ENCODE measurements around the gene CEP112. TPM values are rescaled to one million over a fixed set of nuclear protein-coding genes. Genes with fewer than 3 reads are reported as not detected.

Gene CEP112
- total RNA-seq, 1 donor from 2014 or later = 9.5 TPM

- Mint-ChIP-seq H3K27ac (ENCODE audit: unreplicated experiment) (no peak overlapping the region), H3K4me3 (ENCODE audit: unreplicated experiment) (no peak overlapping the region), H3K4me1 (ENCODE audit: unreplicated experiment) (no peaks in the 10 kb centered on the region), H3K36me3 (ENCODE audit: unreplicated experiment) (no peaks in the 10 kb centered on the region), H3K9me3 (ENCODE audit: unreplicated experiment) (no peaks in the 10 kb centered on the region), H3K27me3 (ENCODE audit: unreplicated experiment) (peaks cover 39% of the 10 kb centered on the region)
- no peak for TF ChIP-seq CTCF (IDR thresholded peaks at IDR 0.05)
- DNase-seq (ENCODE audit: extremely low spot score, unreplicated experiment) = no peak
Measured at GRCh38 chr17:66221343-66221742, 29.4 kb upstream of the CEP112 start.

GRCh38 chr17:66220079-66220835 lies 28.3 kb upstream of the CEP112 start:
- H3K9me3 Mint-ChIP-seq (ENCODE audit: unreplicated experiment) = no peaks in the 10 kb centered on the region
- H3K27ac Mint-ChIP-seq (ENCODE audit: unreplicated experiment) = no peak overlapping the region
- no peaks in the 10 kb centered on the region for H3K4me1 Mint-ChIP-seq (ENCODE audit: unreplicated experiment)
- DNase-seq (ENCODE audit: extremely low spot score, unreplicated experiment) = no peak
- H3K36me3 Mint-ChIP-seq (ENCODE audit: unreplicated experiment) = no peaks in the 10 kb centered on the region
- peaks cover 44% of the 10 kb centered on the region for H3K27me3 Mint-ChIP-seq (ENCODE audit: unreplicated experiment)
- no peak overlapping the region for H3K4me3 Mint-ChIP-seq (ENCODE audit: unreplicated experiment)
- TF ChIP-seq CTCF (IDR thresholded peaks at IDR 0.05) = no peak

DNA sequence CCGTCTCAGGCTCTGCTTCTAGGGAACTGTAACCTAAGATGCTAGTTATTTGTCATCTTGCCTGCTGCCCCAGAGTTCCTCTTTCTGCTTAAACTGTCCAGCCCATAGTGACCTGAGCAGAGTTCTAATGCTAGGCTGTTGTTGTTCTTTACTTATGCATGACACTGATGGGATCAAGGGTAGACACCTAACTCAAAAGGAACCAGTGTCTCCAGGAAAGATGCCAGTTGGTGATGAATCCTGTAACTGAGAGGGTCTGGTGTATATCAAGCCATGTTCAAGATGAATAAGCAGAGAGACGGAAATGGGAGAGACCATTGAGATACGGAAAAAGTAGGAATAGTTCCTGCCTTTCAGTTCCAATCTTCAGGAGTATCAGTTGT lies 23.6 kb upstream of the CEP112 start:
- Mint-ChIP-seq H3K36me3 (ENCODE audit: unreplicated experiment) (no peaks in the 10 kb centered on the region), H3K27ac (ENCODE audit: unreplicated experiment) (no peak overlapping the region), H3K4me1 (ENCODE audit: unreplicated experiment) (no peaks in the 10 kb centered on the region), H3K9me3 (ENCODE audit: unreplicated experiment) (no peaks in the 10 kb centered on the region), H3K27me3 (ENCODE audit: unreplicated experiment) (peaks cover 40% of the 10 kb centered on the region), H3K4me3 (ENCODE audit: unreplicated experiment) (no peak overlapping the region)
- DNase-seq (ENCODE audit: extremely low spot score, unreplicated experiment) = no peak
- TF ChIP-seq CTCF (IDR thresholded peaks at IDR 0.05) = no peak

GRCh38 chr17:66214884-66215528 lies 23.1 kb upstream of the CEP112 start:
- Mint-ChIP-seq H3K4me1 (ENCODE audit: unreplicated experiment) (no peaks in the 10 kb centered on the region), H3K27me3 (ENCODE audit: unreplicated experiment) (peaks cover 38% of the 10 kb centered on the region), H3K4me3 (ENCODE audit: unreplicated experiment) (no peak overlapping the region), H3K9me3 (ENCODE audit: unreplicated experiment) (no peaks in the 10 kb centered on the region), H3K36me3 (ENCODE audit: unreplicated experiment) (no peaks in the 10 kb centered on the region), H3K27ac (ENCODE audit: unreplicated experiment) (no peak overlapping the region)
- DNase-seq (ENCODE audit: extremely low spot score, unreplicated experiment) = no peak
- TF ChIP-seq CTCF (IDR thresholded peaks at IDR 0.05) = no peak

DNA sequence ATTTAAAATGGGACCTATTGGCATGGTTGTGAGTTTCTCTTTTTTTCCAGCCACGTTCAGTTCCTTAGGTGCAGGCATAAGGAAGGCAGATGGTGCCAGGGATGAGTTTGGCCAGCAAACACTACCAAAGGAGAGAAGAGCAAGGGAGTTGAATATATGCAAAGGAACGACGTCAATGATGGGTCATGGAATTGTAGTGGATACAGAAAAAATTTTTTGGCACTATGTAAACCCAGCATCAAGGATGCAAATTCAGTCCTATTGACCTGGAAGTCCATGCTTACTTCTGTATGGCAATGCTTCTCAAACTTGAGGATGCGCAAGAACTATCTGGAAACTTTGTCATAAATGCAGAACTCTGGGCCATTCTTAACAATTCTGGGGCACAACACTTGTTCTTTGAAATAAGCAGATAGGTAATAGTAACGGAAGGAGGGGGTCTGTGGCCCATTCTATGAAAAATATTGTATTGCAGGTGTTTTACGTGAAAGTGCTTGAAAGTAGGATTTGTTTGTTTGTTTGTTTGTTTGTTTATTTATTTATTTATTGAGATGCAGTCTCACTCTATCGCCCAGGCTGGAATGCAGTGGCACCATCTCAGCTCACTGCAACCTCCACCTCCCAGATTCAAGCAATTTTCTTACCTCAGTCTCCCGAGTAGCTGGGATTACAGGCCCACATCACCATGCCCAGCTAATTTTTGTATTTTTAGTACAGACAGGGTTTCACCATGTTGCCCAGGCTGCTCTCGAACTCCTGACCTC lies 19.3 kb upstream of the CEP112 start:
- Mint-ChIP-seq H3K9me3 (ENCODE audit: unreplicated experiment) (peaks cover 6% of the 10 kb centered on the region), H3K27me3 (ENCODE audit: unreplicated experiment) (peaks cover 25% of the 10 kb centered on the region), H3K4me3 (ENCODE audit: unreplicated experiment) (no peak overlapping the region), H3K4me1 (ENCODE audit: unreplicated experiment) (no peaks in the 10 kb centered on the region), H3K27ac (ENCODE audit: unreplicated experiment) (no peak overlapping the region), H3K36me3 (ENCODE audit: unreplicated experiment) (no peaks in the 10 kb centered on the region)
- no peak for DNase-seq (ENCODE audit: extremely low spot score, unreplicated experiment)
- TF ChIP-seq CTCF (IDR thresholded peaks at IDR 0.05) = no peak

Measured in osteocyte (in vitro differentiated cells).